Measurements from ENCODE around the gene ASIC4. TPM values are rescaled to one million over a fixed set of nuclear protein-coding genes. Genes with fewer than 3 reads are reported as not detected.

ASIC4 gene
- total RNA-seq, 1 experiment from 2014 or later, result 0.79 TPM

- TF ChIP-seq ATF6 (CRISPR knock-in tag; IDR thresholded peaks at IDR 0.05), result no peak
- TF ChIP-seq ZBTB21 (CRISPR knock-in tag; IDR thresholded peaks at IDR 0.05; ENCODE audit: borderline replicate concordance), result no peak
- TF ChIP-seq NR3C1 (CRISPR knock-in tag; conservative IDR thresholded peaks at IDR 0.05; ENCODE audit: low read depth), result no peak
- TF ChIP-seq ARID4B (CRISPR knock-in tag; IDR thresholded peaks at IDR 0.05; ENCODE audit: borderline replicate concordance), result peak; percentile 80
- no peak for TF ChIP-seq TEAD1 (CRISPR knock-in tag; IDR thresholded peaks at IDR 0.05)
- peak; percentile 65; the same call in 1 of the 2 replicates for TF ChIP-seq HMGXB4 (CRISPR knock-in tag; IDR thresholded peaks at IDR 0.05)
- peak; percentile 12; the same call in 1 of the 2 replicates for TF ChIP-seq ESRRA (CRISPR knock-in tag; IDR thresholded peaks at IDR 0.05; ENCODE audit: borderline replicate concordance)
- no peak for TF ChIP-seq STAT6 (CRISPR knock-in tag; conservative IDR thresholded peaks at IDR 0.05; ENCODE audit: low read depth)
- TF ChIP-seq MXD4 (CRISPR knock-in tag; IDR thresholded peaks at IDR 0.05; ENCODE audit: borderline replicate concordance), result no peak
- no peak for TF ChIP-seq SP1 (CRISPR knock-in tag; conservative IDR thresholded peaks at IDR 0.05)
- no peak for TF ChIP-seq E2F5 (CRISPR knock-in tag; IDR thresholded peaks at IDR 0.05)
- no peak for TF ChIP-seq ZNF425 (CRISPR knock-in tag; conservative IDR thresholded peaks at IDR 0.05)
- TF ChIP-seq ZNF671 (CRISPR knock-in tag; IDR thresholded peaks at IDR 0.05), result no peak
- no peak for TF ChIP-seq CREB1 (CRISPR knock-in tag; IDR thresholded peaks at IDR 0.05)
- TF ChIP-seq SMAD4 (CRISPR knock-in tag; IDR thresholded peaks at IDR 0.05), result no peak
- no peak for TF ChIP-seq MYBL2 (CRISPR knock-in tag; IDR thresholded peaks at IDR 0.05)
- no peak for TF ChIP-seq ZNF263 (CRISPR knock-in tag; IDR thresholded peaks at IDR 0.05; ENCODE audit: low read depth)
- no peak for TF ChIP-seq TP53 (CRISPR knock-in tag; IDR thresholded peaks at IDR 0.05)
- TF ChIP-seq RORB (CRISPR knock-in tag; IDR thresholded peaks at IDR 0.05), result no peak
- 0 out of 2 replicates have a peak, but pooled peaks have one; percentile 53 for TF ChIP-seq JUN (CRISPR knock-in tag; IDR thresholded peaks at IDR 0.05)
- TF ChIP-seq GABPB1 (CRISPR knock-in tag; IDR thresholded peaks at IDR 0.05), result no peak
- no peak for TF ChIP-seq TEAD4 (CRISPR knock-in tag; IDR thresholded peaks at IDR 0.05)
These were observed 28.8 kb downstream of the ASIC4 start (continued) for GRCh38 chr2:219542931-219543595.

All from WTC11 (cell line).